PC-9 (cell line): ENCODE data around the gene CANX.

ENCODE experiments used
- EZH2 ChIP-seq: fragments of 200-600 bp; sonication (generic); IDR thresholded peaks from 2 replicates; pipeline ENCODE4 v1.8.0; 2017; ENCODE audit warnings: antibody characterized with exemption, low read depth
- TF ChIP-seq, protein P1 (sequence below): fragments of 200-600 bp; sonication (generic); conservative IDR thresholded peaks from 2 replicates; pipeline ENCODE4 v1.6.1; 2017; ENCODE audit warnings: mixed run types, antibody characterized with exemption, mild to moderate bottlenecking, moderate library complexity

DNA sequence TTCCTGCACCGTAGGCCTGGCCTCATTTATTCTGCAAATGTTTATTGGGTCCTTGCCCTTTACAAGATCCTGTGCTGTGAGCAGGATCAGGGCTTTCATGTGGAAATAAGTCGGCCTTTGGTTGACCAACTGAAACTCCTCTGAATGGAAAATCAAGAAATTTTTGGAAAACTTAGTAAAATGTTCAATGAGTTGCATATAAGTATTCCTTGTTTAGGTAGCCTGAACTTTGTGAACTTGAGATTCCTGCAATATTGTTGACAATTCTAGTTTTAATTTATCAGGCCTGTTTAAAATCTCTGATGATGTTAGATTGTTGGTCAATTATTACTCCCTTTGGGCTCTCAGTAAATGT lies 35.0 kb downstream of the CANX start:
- TF ChIP-seq, protein P1, sequence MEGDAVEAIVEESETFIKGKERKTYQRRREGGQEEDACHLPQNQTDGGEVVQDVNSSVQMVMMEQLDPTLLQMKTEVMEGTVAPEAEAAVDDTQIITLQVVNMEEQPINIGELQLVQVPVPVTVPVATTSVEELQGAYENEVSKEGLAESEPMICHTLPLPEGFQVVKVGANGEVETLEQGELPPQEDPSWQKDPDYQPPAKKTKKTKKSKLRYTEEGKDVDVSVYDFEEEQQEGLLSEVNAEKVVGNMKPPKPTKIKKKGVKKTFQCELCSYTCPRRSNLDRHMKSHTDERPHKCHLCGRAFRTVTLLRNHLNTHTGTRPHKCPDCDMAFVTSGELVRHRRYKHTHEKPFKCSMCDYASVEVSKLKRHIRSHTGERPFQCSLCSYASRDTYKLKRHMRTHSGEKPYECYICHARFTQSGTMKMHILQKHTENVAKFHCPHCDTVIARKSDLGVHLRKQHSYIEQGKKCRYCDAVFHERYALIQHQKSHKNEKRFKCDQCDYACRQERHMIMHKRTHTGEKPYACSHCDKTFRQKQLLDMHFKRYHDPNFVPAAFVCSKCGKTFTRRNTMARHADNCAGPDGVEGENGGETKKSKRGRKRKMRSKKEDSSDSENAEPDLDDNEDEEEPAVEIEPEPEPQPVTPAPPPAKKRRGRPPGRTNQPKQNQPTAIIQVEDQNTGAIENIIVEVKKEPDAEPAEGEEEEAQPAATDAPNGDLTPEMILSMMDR: no peak
- no peak for TF ChIP-seq EZH2
